H9 (cell line): ENCODE results near the gene ACYP2. TPM values are rescaled to one million over a fixed set of nuclear protein-coding genes. Genes with fewer than 3 reads are reported as not detected.

ENCODE experiments used
- DNase-seq: peaks from one replicate; pipeline ENCODE4 v3.0.0-alpha.2; 2017
- H2AFZ ChIP-seq: one replicate; pipeline ENCODE4 v1.6.1; 2013; ENCODE audit warnings: mild to moderate bottlenecking, low read length, control low read depth, moderate library complexity
- H2AK5ac ChIP-seq: 2 replicates; pipeline ENCODE4 v1.6.1; 2013; ENCODE audit warnings: low read length, control low read depth, mixed read lengths; ENCODE audit not compliant: insufficient read length
- H2BK120ac ChIP-seq: one replicate; pipeline ENCODE4 v1.6.1; 2013; ENCODE audit warnings: low read depth, mild to moderate bottlenecking, low read length, control low read depth, inconsistent platforms; ENCODE audit not compliant: poor library complexity, severe bottlenecking
- H2BK12ac ChIP-seq: 2 replicates; pipeline ENCODE4 v1.6.1; 2013; ENCODE audit warnings: low read length, control low read depth, mixed read lengths, low read depth; ENCODE audit not compliant: insufficient read length
- H2BK15ac ChIP-seq: 2 replicates; pipeline ENCODE4 v1.6.1; 2013; ENCODE audit warnings: low read depth, low read length, control low read depth
- H2BK20ac ChIP-seq: one replicate; pipeline ENCODE4 v1.6.1; 2013; ENCODE audit warnings: low read depth, mild to moderate bottlenecking, low read length, control low read depth, inconsistent platforms; ENCODE audit not compliant: poor library complexity, severe bottlenecking
- H2BK5ac ChIP-seq: 2 replicates; pipeline ENCODE4 v1.6.1; 2013; ENCODE audit warnings: low read length, control low read depth, mixed read lengths; ENCODE audit not compliant: insufficient read length
- H3K14ac ChIP-seq: 2 replicates; pipeline ENCODE4 v1.6.1; 2013; ENCODE audit warnings: low read length, control low read depth; ENCODE audit not compliant: insufficient read depth
- H3K18ac ChIP-seq: 2 replicates; pipeline ENCODE4 v1.6.1; 2013; ENCODE audit warnings: low read depth, mild to moderate bottlenecking, mixed read lengths, low read length, control low read depth; ENCODE audit not compliant: insufficient read length
- H3K23ac ChIP-seq: 2 replicates; pipeline ENCODE4 v1.6.1; 2013; ENCODE audit warnings: low read length, control low read depth, mixed read lengths, low read depth; ENCODE audit not compliant: insufficient read length
- H3K23me2 ChIP-seq: 2 replicates; pipeline ENCODE4 v1.6.1; 2013; ENCODE audit warnings: low read depth, mild to moderate bottlenecking, mixed read lengths, low read length, control low read depth; ENCODE audit not compliant: insufficient read length, poor library complexity, severe bottlenecking
- H3K27ac ChIP-seq: 2 replicates; pipeline ENCODE4 v1.5.1; 2013; ENCODE audit warnings: low read length, control low read depth, mixed read lengths, low read depth; ENCODE audit not compliant: insufficient read length
- H3K27me3 ChIP-seq: 2 replicates; pipeline ENCODE4 v1.6.1; 2013; ENCODE audit warnings: low read length, control low read depth, inconsistent platforms; ENCODE audit not compliant: insufficient read depth
- H3K4ac ChIP-seq: 2 replicates; pipeline ENCODE4 v1.6.1; 2013; ENCODE audit warnings: low read depth, mild to moderate bottlenecking, control low read depth, inconsistent platforms, low read length, moderate library complexity
- H3K4me1 ChIP-seq: 2 replicates; pipeline ENCODE4 v1.6.1; 2013; ENCODE audit warnings: low read length, control low read depth, inconsistent platforms; ENCODE audit not compliant: insufficient read depth
- H3K4me2 ChIP-seq: 2 replicates; pipeline ENCODE4 v1.6.1; 2013; ENCODE audit warnings: low read length, control low read depth, mixed read lengths; ENCODE audit not compliant: insufficient read length, insufficient read depth
- H3K56ac ChIP-seq: 2 replicates; pipeline ENCODE4 v1.6.1; 2013; ENCODE audit warnings: low read depth, mild to moderate bottlenecking, mixed read lengths, low read length, control low read depth; ENCODE audit not compliant: insufficient read length
- H3K79me1 ChIP-seq: 2 replicates; pipeline ENCODE4 v1.6.1; 2013; ENCODE audit warnings: low read depth, mild to moderate bottlenecking, moderate library complexity, low read length, control low read depth, inconsistent platforms; ENCODE audit not compliant: insufficient read depth, poor library complexity, severe bottlenecking
- H3K79me2 ChIP-seq: 2 replicates; pipeline ENCODE4 v1.6.1; 2013; ENCODE audit warnings: low read length, control low read depth, inconsistent platforms; ENCODE audit not compliant: insufficient read depth
- H3K9ac ChIP-seq: 2 replicates; pipeline ENCODE4 v1.6.1; 2013; ENCODE audit warnings: low read length, control low read depth, mixed read lengths; ENCODE audit not compliant: insufficient read length; ENCODE audit errors: extremely low read depth
- H3K9me3 ChIP-seq: one replicate; pipeline ENCODE4 v1.6.1; 2013; ENCODE audit warnings: low read depth, low read length, inconsistent platforms; ENCODE audit not compliant: control insufficient read depth
- H3T11ph ChIP-seq: one replicate; pipeline ENCODE4 v1.6.1; 2013; ENCODE audit warnings: mild to moderate bottlenecking, low read length, control low read depth, inconsistent platforms
- H4K20me1 ChIP-seq: one replicate; pipeline ENCODE4 v1.6.1; 2013; ENCODE audit not compliant: control insufficient read depth, insufficient read length, insufficient read depth
- H4K5ac ChIP-seq: 2 replicates; pipeline ENCODE4 v1.6.1; 2013; ENCODE audit warnings: low read depth, mild to moderate bottlenecking, mixed read lengths, low read length, control low read depth; ENCODE audit not compliant: insufficient read length
- H4K8ac ChIP-seq: replicated peaks from 2 replicates; pipeline ENCODE4 v1.6.1; 2013; ENCODE audit warnings: low read length, control low read depth, mixed read lengths, low read depth; ENCODE audit not compliant: insufficient read length
- H4K91ac ChIP-seq: 2 replicates; pipeline ENCODE4 v1.6.1; 2013; ENCODE audit warnings: low read depth, mild to moderate bottlenecking, moderate library complexity, mixed read lengths, low read length, control low read depth; ENCODE audit not compliant: insufficient read length
- H3K27ac Mint-ChIP-seq, 3 experiments: 2 replicates in 2 of 3; 3 replicates in 1 of 3; pipeline ENCODE4 v1.8.0; 2020 to 2021; ENCODE audit warnings: mixed read lengths in 3 of 3, mild to moderate bottlenecking in 1 of 3, moderate library complexity in 1 of 3
- H3K27me3 Mint-ChIP-seq: 2 replicates; pipeline ENCODE4 v1.8.0; 2021; ENCODE audit warnings: low read depth, mild to moderate bottlenecking, moderate library complexity, mixed read lengths
- H3K36me3 Mint-ChIP-seq, 3 experiments: 2 replicates in 2 of 3; 3 replicates in 1 of 3; pipeline ENCODE4 v1.8.0; 2020 to 2021; ENCODE audit warnings: low read depth in 3 of 3, mixed read lengths in 3 of 3; ENCODE audit not compliant: insufficient read depth in 1 of 3
- H3K4me1 Mint-ChIP-seq, 2 experiments: 2 replicates each; pipeline ENCODE4 v1.8.0; 2020; ENCODE audit warnings: mixed read lengths in 2 of 2
- H3K4me3 Mint-ChIP-seq, 2 experiments: 2 replicates in 1 of 2; 3 replicates in 1 of 2; pipeline ENCODE4 v1.8.0; 2020 to 2021; ENCODE audit warnings: mild to moderate bottlenecking in 2 of 2, mixed read lengths in 2 of 2, moderate library complexity in 1 of 2
- H3K9me3 Mint-ChIP-seq, 2 experiments: 2 replicates in 1 of 2; 3 replicates in 1 of 2; pipeline ENCODE4 v1.8.0; 2020; ENCODE audit warnings: mild to moderate bottlenecking in 2 of 2, mixed read lengths in 2 of 2, moderate library complexity in 1 of 2
- CTCF ChIP-seq: fragments of 200-600 bp; sonication (generic); conservative IDR thresholded peaks from 3 replicates; pipeline ENCODE4 v1.8.0; 2021; ENCODE audit warnings: antibody characterized with exemption, mild to moderate bottlenecking
- WGBS: extraction: QIAGEN DNeasy Blood & Tissue Kit; methylation state at CpG from one replicate; pipeline ENCODE4 v1.1.7; 2013; ENCODE audit warnings: missing lambda C conversion rate, low lambda C conversion rate, mixed read lengths; ENCODE audit not compliant: insufficient read length; ENCODE audit errors: extremely low coverage; 5-methylcytosine and 5-hydroxymethylcytosine counted together
- total RNA-seq: library from RNA; stranded (reverse); gene quantifications from 2 replicates; pipeline ENCODE4 v1.2.1, GENCODE V29; 2021

ACYP2 gene
- total RNA-seq, 1 experiment from 2014 or later, result 3.2 TPM

- no peak overlapping the region for H3K56ac ChIP-seq
These were observed 92.3 kb downstream of the ACYP2 start for GRCh38 chr2:54207666-54208195.

More at GRCh38 chr2:54207666-54208195, 92.3 kb downstream of the ACYP2 start:
- H3K23ac ChIP-seq, result no peak overlapping the region
- H2AK5ac ChIP-seq, result no peak overlapping the region
- no peak overlapping the region for H2AFZ ChIP-seq
- H3K36me3 Mint-ChIP-seq, result no peaks in the 10 kb centered on the region
- no peak overlapping the region for H2BK15ac ChIP-seq
- H3K18ac ChIP-seq, result no peak overlapping the region
- no peak overlapping the region for H3K9ac ChIP-seq
- no peak overlapping the region for H4K91ac ChIP-seq
- no peak overlapping the region for H3K14ac ChIP-seq
- H3K27ac ChIP-seq, result no peak overlapping the region
- no peaks in the 10 kb centered on the region for H3K79me1 ChIP-seq
- H3K9me3 Mint-ChIP-seq, result no peaks in the 10 kb centered on the region
- peaks cover 3 to 4% of the 10 kb centered on the region in 2 experiments; a peak in 1 of 4 replicates for H3K4me1 Mint-ChIP-seq
- H4K5ac ChIP-seq, result no peak overlapping the region
- no peak overlapping the region for H4K8ac ChIP-seq
- H3K27ac Mint-ChIP-seq, result no peak overlapping the region
- H3K27me3 ChIP-seq, result no peaks in the 10 kb centered on the region
- no peak for DNase-seq
- no peak overlapping the region for H3K4ac ChIP-seq
- H3K27me3 Mint-ChIP-seq, result no peaks in the 10 kb centered on the region
- no peak overlapping the region for H2BK120ac ChIP-seq
- no peak overlapping the region for H2BK5ac ChIP-seq
- H3K9me3 ChIP-seq, result no peaks in the 10 kb centered on the region
- H3K23me2 ChIP-seq, result no peaks in the 10 kb centered on the region
- H2BK20ac ChIP-seq, result no peak overlapping the region
- no peak overlapping the region for H2BK12ac ChIP-seq
- no CpG with 5 or more reads among the region's 3 CpGs for WGBS
- no peaks in the 10 kb centered on the region for H3K79me2 ChIP-seq
- no peaks in the 10 kb centered on the region; the same call in 1 of the 2 replicates for H3K4me1 ChIP-seq
- no peak overlapping the region for H3K4me3 Mint-ChIP-seq
- H3T11ph ChIP-seq, result no peak overlapping the region
- TF ChIP-seq CTCF, result no peak
- H3K4me2 ChIP-seq, result no peak overlapping the region
- no peaks in the 10 kb centered on the region for H4K20me1 ChIP-seq
